OCI-LY7 (cell line): Measurements from ENCODE around the gene ECE1. TPM values are rescaled to one million over a fixed set of nuclear protein-coding genes. Genes with fewer than 3 reads are reported as not detected.

ENCODE experiments used
- BruUV-seq: library from RNA; stranded (reverse); fragments of 400-500 nt; replicated peaks from 2 replicates; lab custom pipeline; 2021; lab: Mats Ljungman, UMichigan
- CTCF ChIA-PET: fragments of 300-600 bp; sonication (Branson Sonifier 250); formaldehyde crosslinking; loops from one replicate; lab custom pipeline; 2022; ENCODE audit warnings: antibody characterized with exemption; ENCODE audit not compliant: unreplicated experiment; lab: Charles Lee
- POLR2A ChIA-PET: fragments of 300-600 bp; sonication (Branson Sonifier 250); formaldehyde crosslinking; loops from one replicate; lab custom pipeline; 2022; ENCODE audit warnings: antibody characterized with exemption; lab: Charles Lee
- DNase-seq: peaks from one replicate; pipeline ENCODE4 v3.0.0-alpha.2; 2015; ENCODE audit warnings: low spot score
- H2AFZ ChIP-seq: fragments of 200-600 bp; sonication (generic), shearing (Covaris generic); 2 replicates; pipeline ENCODE4 v1.6.1; 2014; ENCODE audit warnings: mild to moderate bottlenecking, antibody characterized with exemption, low read length, moderate library complexity
- H3K27ac ChIP-seq: fragments of 200-600 bp; sonication (generic); 2 replicates; pipeline ENCODE4 v1.5.1; 2014; ENCODE audit warnings: mixed run types, low read depth, mild to moderate bottlenecking, moderate library complexity, low read length, inconsistent platforms; ENCODE audit not compliant: poor library complexity, severe bottlenecking
- H3K36me3 ChIP-seq: fragments of 200-600 bp; sonication (generic); 2 replicates; pipeline ENCODE4 v1.6.1; 2014; ENCODE audit warnings: mild to moderate bottlenecking, antibody characterized with exemption, low read length, moderate library complexity, mixed read lengths; ENCODE audit not compliant: insufficient read depth
- H3K4me1 ChIP-seq: fragments of 200-600 bp; sonication (generic); 2 replicates; pipeline ENCODE4 v1.5.1; 2014; ENCODE audit warnings: mild to moderate bottlenecking, low read length; ENCODE audit not compliant: insufficient read depth, poor library complexity, severe bottlenecking
- H3K4me2 ChIP-seq: fragments of 200-600 bp; sonication (generic); 2 replicates; pipeline ENCODE4 v1.6.1; 2014; ENCODE audit warnings: mild to moderate bottlenecking, low read length
- H3K4me3 ChIP-seq: fragments of 200-600 bp; sonication (generic); 2 replicates; pipeline ENCODE4 v1.5.1; 2014; ENCODE audit warnings: mild to moderate bottlenecking, low read depth, low read length; ENCODE audit not compliant: poor library complexity, severe bottlenecking
- H3K79me2 ChIP-seq: fragments of 200-600 bp; sonication (generic); 2 replicates; pipeline ENCODE4 v1.6.1; 2016; ENCODE audit warnings: low read depth, mild to moderate bottlenecking, low read length, moderate library complexity, mixed read lengths; ENCODE audit not compliant: insufficient read depth
- H3K9me2 ChIP-seq: fragments of 200-600 bp; sonication (generic); 2 replicates; pipeline ENCODE4 v1.6.1; 2016; ENCODE audit warnings: mild to moderate bottlenecking, low read length, mixed read lengths; ENCODE audit not compliant: insufficient read depth
- H3K9me3 ChIP-seq: fragments of 200-600 bp; sonication (generic); 2 replicates; pipeline ENCODE4 v1.6.1; 2014; ENCODE audit warnings: mild to moderate bottlenecking, mixed run types, low read length, mixed read lengths
- H4K20me1 ChIP-seq: fragments of 200-600 bp; sonication (generic); 2 replicates; pipeline ENCODE4 v1.6.1; 2014; ENCODE audit warnings: mild to moderate bottlenecking, antibody characterized with exemption, low read length, moderate library complexity, mixed read lengths; ENCODE audit not compliant: insufficient read depth
- CTCF ChIP-seq: fragments of 200-600 bp; sonication (generic); conservative IDR thresholded peaks from 2 replicates; pipeline ENCODE4 v1.5.1; 2014; ENCODE audit warnings: mild to moderate bottlenecking, antibody characterized with exemption, low read length, moderate library complexity, mixed read lengths
- EZH2phosphoT487 ChIP-seq: fragments of 200-600 bp; sonication (generic); IDR thresholded peaks from 2 replicates; pipeline ENCODE4 v1.6.1; 2018; ENCODE audit warnings: low read depth, borderline replicate concordance, mild to moderate bottlenecking, mixed run types, antibody characterized with exemption, low read length, moderate library complexity, mixed read lengths
- intact Hi-C: fragments of 100-400 bp; cut with micrococcal nuclease; formaldehyde crosslinking; loops from one replicate; pipeline ENCODE4 v1.10.0; 2022; ENCODE audit not compliant: unreplicated experiment
- total RNA-seq, 2 experiments: library from RNA; depleted of rRNA in 1 of 2; stranded (reverse); fragments of >200 nt in 1 of 2; shearing (Covaris generic) in 1 of 2; gene quantifications; 2 replicates each; pipeline ENCODE4 v1.2.3, GENCODE V29; 2014 to 2022

Gene ECE1
- total RNA-seq, 2 experiments from 2014 or later, result 20.0 to 32.8 TPM

DNA sequence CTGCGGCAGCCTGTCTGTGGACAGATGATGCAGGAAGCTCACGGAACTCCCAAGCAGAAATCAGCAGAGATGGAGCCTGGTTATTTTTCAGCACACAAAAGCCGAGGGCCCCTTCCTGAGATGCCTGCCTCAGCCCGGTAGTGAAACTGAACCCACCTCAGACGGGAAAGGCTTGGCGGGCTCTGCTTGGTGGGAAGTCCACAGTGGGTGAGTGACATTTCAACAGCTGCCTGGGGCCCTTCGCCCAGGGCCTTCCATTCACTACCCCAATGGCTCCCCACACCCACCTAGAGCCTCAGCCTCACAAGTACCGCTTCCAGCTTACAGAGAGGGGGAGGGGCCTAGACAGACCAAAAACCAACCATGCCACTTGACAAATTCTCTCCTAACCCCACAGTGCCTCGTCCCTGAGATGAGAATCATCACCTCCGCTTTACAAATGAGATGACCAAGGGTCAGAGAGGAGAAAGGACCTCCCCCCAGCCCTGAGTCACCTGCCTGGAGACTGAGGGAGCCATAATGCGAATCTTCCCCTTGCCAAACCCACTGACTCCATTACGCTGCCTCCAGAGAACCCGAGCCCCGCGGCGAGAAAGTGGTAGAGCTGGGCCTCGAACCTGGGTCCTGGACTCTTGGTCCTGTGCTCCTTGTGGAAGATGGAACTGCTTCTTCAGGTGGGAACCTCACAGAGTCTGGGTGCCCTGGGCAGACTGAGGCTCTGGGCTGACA is 3.4 kb upstream of the ECE1 start:
- ChIA-PET POLR2A (interaction anchor here (0.6 to 4.1 kb wide), 7 partner anchors 28 to 225 kb away, joined by 3 to 26 read pairs (median 4); no protein-coding TSS in a partner anchor), CTCF (interaction anchor here (0.9 kb wide), 1 partner anchor 40 kb away, joined by 5 read pairs; no protein-coding TSS in a partner anchor)
- Histone ChIP-seq H3K9me3 (no peaks in the 10 kb centered on the region), H3K9me2 (no peaks in the 10 kb centered on the region), H2AFZ (no peak overlapping the region; the same call in 1 of the 2 replicates), H3K27ac (peak overlapping the region; percentile 90), H4K20me1 (peaks cover 5% of the 10 kb centered on the region; the same call in 1 of the 2 replicates), H3K4me1 (peaks cover 83% of the 10 kb centered on the region), H3K4me2 (peak overlapping the region; percentile 82), H3K36me3 (no peaks in the 10 kb centered on the region), H3K4me3 (peak overlapping the region; percentile 65), H3K79me2 (no peaks in the 10 kb centered on the region; the same call in 1 of the 2 replicates)
- intact Hi-C loops, result loop anchor here (1.0 kb wide), 2 partner anchors 38 to 41 kb away; no protein-coding TSS in a partner anchor
- peak; percentile 68 for DNase-seq
- TF ChIP-seq EZH2phosphoT487 (no peak), CTCF (no peak)
- TSS peak; percentile 90 for BruUV-seq

- no peaks in the 10 kb centered on the region for H3K9me2 ChIP-seq
- H3K36me3 ChIP-seq, result no peaks in the 10 kb centered on the region
- no peak overlapping the region; the same call in 1 of the 2 replicates for H2AFZ ChIP-seq
- DNase-seq, result peak; percentile 86
- intact Hi-C loops, result loop anchor here (1.0 kb wide), 1 partner anchor 38 kb away; no protein-coding TSS in a partner anchor
- no peaks in the 10 kb centered on the region; the same call in 1 of the 2 replicates for H3K79me2 ChIP-seq
- POLR2A ChIA-PET, result interaction anchor here (0.6 to 4.1 kb wide), 5 partner anchors 29 to 225 kb away, joined by 3 to 26 read pairs (median 3); no protein-coding TSS in a partner anchor
- BruUV-seq, result no TSS peak
- H3K4me2 ChIP-seq, result peak overlapping the region; percentile 82
- TF ChIP-seq CTCF (no peak), EZH2phosphoT487 (no peak)
- peaks cover 5% of the 10 kb centered on the region; the same call in 1 of the 2 replicates for H4K20me1 ChIP-seq
- H3K27ac ChIP-seq, result peak overlapping the region; percentile 90
- no peaks in the 10 kb centered on the region for H3K9me3 ChIP-seq
- peak overlapping the region; percentile 65 for H3K4me3 ChIP-seq
- H3K4me1 ChIP-seq, result peaks cover 82% of the 10 kb centered on the region
- CTCF ChIA-PET, result no interaction called here
These were observed 2.8 kb upstream of the ECE1 start for GRCh38 chr1:21292984-21293536.
